ENCODE results near the gene TMEM239.
"Not testable (repeated sequence)": the region's sequence is repeated elsewhere in the genome, so short reads cannot be mapped to it uniquely, and the experiment has no call there.

TMEM239 gene

DNA sequence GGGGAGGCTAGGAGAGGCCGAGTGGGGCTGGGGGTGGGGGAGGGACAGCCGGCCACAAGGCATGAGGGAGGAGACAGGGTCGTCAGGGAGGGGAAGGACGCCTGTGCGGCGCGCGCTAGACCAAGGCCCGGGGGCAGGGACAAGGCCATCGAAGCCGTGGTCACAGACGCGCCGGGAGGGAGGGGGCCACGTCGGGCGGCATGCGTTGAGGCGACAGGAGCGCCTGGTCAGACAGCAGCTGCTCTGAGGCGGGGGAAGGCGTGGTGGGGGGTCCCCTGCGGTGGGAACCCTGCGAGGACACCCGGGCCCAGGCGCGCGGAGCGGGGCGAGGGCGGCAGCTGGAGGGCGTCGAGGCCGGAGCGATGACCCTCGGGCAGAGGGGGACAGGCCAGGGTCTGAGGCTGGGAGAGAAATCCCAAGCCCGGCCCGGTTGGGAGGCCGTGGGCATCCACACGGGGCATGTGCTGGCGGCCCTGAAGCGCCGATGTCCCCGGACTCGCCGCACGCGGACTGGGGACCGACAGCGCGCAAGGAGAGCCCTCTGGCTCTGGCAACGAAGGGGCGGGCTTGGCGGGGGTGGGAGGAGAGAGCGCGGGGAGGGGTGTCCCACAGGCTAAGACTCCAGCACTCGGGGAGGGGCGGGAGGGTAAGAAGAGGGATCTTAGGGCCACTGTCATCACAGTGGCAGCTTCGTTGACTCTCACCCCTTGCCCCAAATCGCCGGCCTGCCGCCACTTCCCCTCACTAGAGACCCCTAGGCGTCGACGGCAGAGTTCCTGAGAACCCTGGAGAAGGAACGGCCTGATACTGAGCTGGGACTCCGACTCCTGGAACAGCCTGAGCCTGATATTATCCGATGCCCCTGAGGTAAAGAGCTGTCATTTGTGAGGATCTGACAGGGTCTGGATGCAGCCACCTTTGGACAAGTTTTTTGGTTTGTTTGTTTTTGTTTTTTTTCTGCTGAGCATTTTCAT, 5.0 kb downstream of the TMEM239 start:
- DNase-seq (ENCODE audit: low spot score), result peak; percentile 69
- H3K27ac ChIP-seq, result no peak overlapping the region
- TF ChIP-seq, protein P1, sequence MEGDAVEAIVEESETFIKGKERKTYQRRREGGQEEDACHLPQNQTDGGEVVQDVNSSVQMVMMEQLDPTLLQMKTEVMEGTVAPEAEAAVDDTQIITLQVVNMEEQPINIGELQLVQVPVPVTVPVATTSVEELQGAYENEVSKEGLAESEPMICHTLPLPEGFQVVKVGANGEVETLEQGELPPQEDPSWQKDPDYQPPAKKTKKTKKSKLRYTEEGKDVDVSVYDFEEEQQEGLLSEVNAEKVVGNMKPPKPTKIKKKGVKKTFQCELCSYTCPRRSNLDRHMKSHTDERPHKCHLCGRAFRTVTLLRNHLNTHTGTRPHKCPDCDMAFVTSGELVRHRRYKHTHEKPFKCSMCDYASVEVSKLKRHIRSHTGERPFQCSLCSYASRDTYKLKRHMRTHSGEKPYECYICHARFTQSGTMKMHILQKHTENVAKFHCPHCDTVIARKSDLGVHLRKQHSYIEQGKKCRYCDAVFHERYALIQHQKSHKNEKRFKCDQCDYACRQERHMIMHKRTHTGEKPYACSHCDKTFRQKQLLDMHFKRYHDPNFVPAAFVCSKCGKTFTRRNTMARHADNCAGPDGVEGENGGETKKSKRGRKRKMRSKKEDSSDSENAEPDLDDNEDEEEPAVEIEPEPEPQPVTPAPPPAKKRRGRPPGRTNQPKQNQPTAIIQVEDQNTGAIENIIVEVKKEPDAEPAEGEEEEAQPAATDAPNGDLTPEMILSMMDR (IDR thresholded peaks at IDR 0.05), result no peak
- H3K4me3 ChIP-seq, result peak overlapping the region; percentile 36

DNA sequence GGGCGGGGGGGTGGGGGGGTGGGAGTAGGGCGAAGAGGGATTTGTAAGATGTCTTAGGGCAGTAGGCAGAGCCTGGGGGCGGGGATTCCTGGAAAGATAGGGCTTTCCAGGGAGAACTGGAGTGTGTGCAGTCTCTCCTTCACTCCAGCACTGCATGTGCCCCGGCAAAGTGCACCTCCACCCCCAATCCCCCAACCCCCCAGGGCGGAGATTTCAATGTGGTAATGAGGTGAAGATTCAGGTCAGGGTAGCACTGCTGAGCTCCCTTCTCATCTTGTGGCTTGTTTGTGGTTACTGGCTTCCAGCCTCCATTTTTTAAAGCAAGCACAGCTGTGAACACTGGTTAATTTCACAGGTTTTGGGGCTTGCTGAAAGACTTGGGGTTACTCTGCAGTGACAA, 5.9 kb downstream of the TMEM239 start:
- Histone ChIP-seq H3K27ac (no peak overlapping the region), H3K4me3 (no peak overlapping the region)
- TF ChIP-seq, protein P1 (IDR thresholded peaks at IDR 0.05), result no peak
- peak; percentile 62 for DNase-seq (ENCODE audit: low spot score)

DNA sequence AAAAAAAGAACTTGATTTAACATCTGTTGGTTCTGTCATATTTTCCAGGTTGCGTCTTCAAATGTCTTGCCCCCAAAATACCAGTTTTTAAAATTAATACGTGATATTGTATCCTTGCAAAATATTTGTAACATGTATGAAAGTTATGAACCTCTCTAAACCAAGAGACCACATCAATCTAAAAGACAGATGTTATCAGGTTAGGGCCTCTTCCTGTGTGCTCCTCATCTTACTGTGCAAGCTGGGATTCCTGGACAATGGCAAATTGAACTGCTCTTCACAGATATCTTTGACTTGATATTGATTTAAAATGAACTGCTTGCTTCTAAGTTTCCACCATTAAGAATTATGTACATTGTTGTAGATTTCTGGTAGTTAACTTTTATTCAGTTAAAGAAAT, 9.6 kb downstream of the TMEM239 start:
- TF ChIP-seq, protein P1 (IDR thresholded peaks at IDR 0.05), result no peak
- DNase-seq (ENCODE audit: low spot score), result no peak
- Histone ChIP-seq H3K4me3 (no peak overlapping the region), H3K27ac (no peak overlapping the region)

DNA sequence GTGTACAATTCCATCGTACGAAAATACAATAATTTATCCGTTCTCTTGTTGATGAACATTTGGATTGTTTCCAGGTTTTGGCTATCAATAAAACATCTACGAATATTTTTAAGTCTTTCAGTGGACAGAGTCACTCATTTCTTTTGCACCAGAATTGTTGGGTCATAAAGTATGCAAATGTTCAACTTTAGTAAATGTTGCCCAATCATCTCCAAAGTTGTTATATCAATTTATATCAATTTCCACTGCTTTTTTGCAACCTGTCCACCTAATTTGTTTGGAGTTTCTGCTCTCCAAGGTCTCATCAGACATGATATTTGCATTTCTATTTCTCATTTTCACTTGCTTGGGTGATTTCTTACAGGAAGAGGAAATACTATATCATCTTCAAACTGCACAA, 10.5 kb downstream of the TMEM239 start:
- H3K4me3 ChIP-seq, result no peak overlapping the region
- H3K27ac ChIP-seq, result no peak overlapping the region
- TF ChIP-seq, protein P1 (IDR thresholded peaks at IDR 0.05), result no peak
- no peak for DNase-seq (ENCODE audit: low spot score)

DNA sequence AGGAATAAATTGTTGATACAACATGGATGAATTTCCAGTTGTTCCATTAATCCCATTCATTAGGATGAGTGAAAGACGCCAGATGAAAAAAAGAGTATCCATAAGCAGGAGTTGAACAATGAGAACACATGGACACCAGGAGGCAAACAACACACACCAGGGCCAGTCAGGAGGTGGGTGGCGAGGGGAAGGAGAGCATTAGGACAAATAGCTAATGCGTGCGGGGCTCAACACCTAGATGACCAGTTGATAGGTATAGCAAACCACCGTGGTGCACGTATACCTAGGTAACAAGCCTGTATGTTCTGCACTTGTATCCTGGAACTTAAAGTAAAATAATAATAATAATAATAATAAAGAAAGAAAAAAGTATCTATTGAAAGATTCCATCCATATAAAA, 13.2 kb downstream of the TMEM239 start:
- Histone ChIP-seq H3K27ac (no peak overlapping the region), H3K4me3 (no peak overlapping the region)
- TF ChIP-seq, protein P1 (IDR thresholded peaks at IDR 0.05), result no peak
- peak; percentile 22 for DNase-seq (ENCODE audit: low spot score)

DNA sequence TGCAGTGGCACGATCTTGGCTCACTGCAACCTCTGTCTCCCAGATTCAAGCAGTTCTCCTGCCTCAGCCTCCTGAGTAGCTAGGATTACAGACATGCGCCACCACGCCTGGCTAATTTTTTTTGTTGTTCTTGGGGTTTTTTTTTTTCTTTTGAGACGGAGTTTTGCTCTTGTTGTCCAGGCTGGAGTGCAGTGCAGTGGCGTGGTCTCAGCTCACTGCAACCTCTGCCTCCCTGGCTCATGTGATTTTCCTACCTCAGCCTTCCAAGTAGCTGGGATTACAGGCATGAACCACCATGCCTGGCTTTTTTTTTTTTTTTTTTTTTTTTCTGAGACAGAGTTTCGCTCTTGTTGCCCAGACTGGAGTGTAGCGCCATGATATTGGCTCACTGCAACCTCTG, 15.0 kb downstream of the TMEM239 start:
- DNase-seq (ENCODE audit: low spot score); H3K27ac ChIP-seq; H3K4me3 ChIP-seq: not testable (repeated sequence)

DNA sequence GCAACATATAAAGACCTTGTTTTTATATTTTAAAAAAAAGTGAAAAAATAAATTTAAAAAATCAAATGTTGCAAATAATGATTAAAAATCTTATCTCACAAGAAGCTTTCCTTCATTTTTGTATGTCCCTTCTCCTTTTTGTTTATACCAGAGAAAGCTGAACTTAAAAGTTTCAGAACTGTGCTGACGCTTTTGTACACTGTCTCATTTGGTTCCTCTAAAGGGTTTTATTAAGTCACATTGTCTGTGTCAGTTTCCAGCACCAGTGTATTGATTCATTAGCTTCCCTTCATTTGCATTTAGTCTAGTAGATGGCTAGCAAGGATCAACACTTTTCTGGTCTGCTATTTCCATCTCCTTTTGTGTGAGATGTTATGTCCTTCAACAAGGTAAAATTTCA, 17.6 kb downstream of the TMEM239 start:
- DNase-seq (ENCODE audit: low spot score), result no peak
- no peak overlapping the region for H3K27ac ChIP-seq

More for the DNA sequence above, 17.6 kb downstream of the TMEM239 start:
- H3K4me3 ChIP-seq, result no peak overlapping the region
- TF ChIP-seq, protein P1 (IDR thresholded peaks at IDR 0.05), result no peak
